HepG2 (cell line): ENCODE results near the gene CCDC174. TPM values are rescaled to one million over a fixed set of nuclear protein-coding genes. Genes with fewer than 3 reads are reported as not detected.

Source experiments
- ARID4A ChIP-seq: sonication (generic); formaldehyde crosslinking; IDR thresholded peaks from 2 replicates; pipeline ENCODE4 v1.5.0; 2020; ENCODE audit warnings: mild to moderate bottlenecking, missing genetic modification reagents, borderline replicate concordance
- ATF7 ChIP-seq, 2 experiments: fragments of 450-650 bp in 1 of 2; sonication (generic) in 1 of 2; formaldehyde crosslinking in 1 of 2; IDR thresholded peaks; 2 replicates each; pipeline versions ENCODE4 v1.4.0 to v1.6.1; 2016 to 2020; ENCODE audit warnings: antibody characterized with exemption in 1 of 2, mild to moderate bottlenecking in 1 of 2, missing genetic modification reagents in 1 of 2
- DMAP1 ChIP-seq: IDR thresholded peaks from 2 replicates; pipeline ENCODE4 v1.6.1; 2016
- DRAP1 ChIP-seq: IDR thresholded peaks from 2 replicates; pipeline ENCODE4 v1.6.1; 2016; ENCODE audit warnings: missing genetic modification reagents, missing compliant biosample characterization
- EP300 ChIP-seq, 3 experiments: sonication (generic) in 1 of 3; formaldehyde crosslinking in 1 of 3; IDR thresholded peaks; 2 replicates each; pipeline versions ENCODE4 v1.5.1 to v1.6.1; 2011 to 2020; ENCODE audit warnings: low read depth in 2 of 3, low read length in 2 of 3, borderline replicate concordance in 1 of 3, improper control_type of control experiment in 1 of 3, mild to moderate bottlenecking in 1 of 3, missing genetic modification reagents in 1 of 3, moderate library complexity in 1 of 3
- GABPA ChIP-seq, 2 experiments: IDR thresholded peaks; 2 replicates each; pipeline ENCODE4 v1.6.1; 2011 to 2016; ENCODE audit warnings: low read depth in 2 of 2, low read length in 1 of 2, missing biosample characterization in 1 of 2, missing genetic modification characterization in 1 of 2
- HINFP ChIP-seq: sonication (generic); formaldehyde crosslinking; IDR thresholded peaks from 2 replicates; pipeline ENCODE4 v1.4.0; 2020; ENCODE audit warnings: low read depth, mild to moderate bottlenecking, missing genetic modification reagents
- MAFK ChIP-seq, 2 experiments: IDR thresholded peaks in 1 of 2; conservative IDR thresholded peaks in 1 of 2; 2 replicates each; pipeline ENCODE4 v1.6.1; 2011; ENCODE audit warnings: improper control_type of control experiment in 2 of 2, low read length in 2 of 2
- SRF ChIP-seq: IDR thresholded peaks from 2 replicates; pipeline ENCODE4 v1.6.1; 2011; ENCODE audit warnings: mild to moderate bottlenecking, low read depth, low read length, moderate library complexity
- SUZ12 ChIP-seq: fragments of 150-350 bp; IDR thresholded peaks from 2 replicates; pipeline ENCODE4 v1.6.1; 2014; ENCODE audit warnings: low read depth, low read length
- TBX2 ChIP-seq: sonication (generic); formaldehyde crosslinking; IDR thresholded peaks from 2 replicates; pipeline ENCODE4 v1.5.0; 2020; ENCODE audit warnings: missing genetic modification reagents, mild to moderate bottlenecking, borderline replicate concordance
- WIZ ChIP-seq: sonication (generic); formaldehyde crosslinking; IDR thresholded peaks from 2 replicates; pipeline ENCODE4 v1.5.1; 2020; ENCODE audit warnings: mild to moderate bottlenecking, missing genetic modification reagents
- ZNF101 ChIP-seq: sonication (generic); formaldehyde crosslinking; IDR thresholded peaks from 2 replicates; pipeline ENCODE4 v1.4.0; 2020; ENCODE audit warnings: mild to moderate bottlenecking, low read depth, missing genetic modification reagents, borderline replicate concordance
- ZNF232 ChIP-seq: sonication (generic); formaldehyde crosslinking; IDR thresholded peaks from 2 replicates; pipeline ENCODE4 v1.4.0; 2020; ENCODE audit warnings: missing genetic modification reagents, borderline replicate concordance
- ZNF354B ChIP-seq: sonication (generic); formaldehyde crosslinking; IDR thresholded peaks from 2 replicates; pipeline ENCODE4 v1.8.0; 2022; ENCODE audit warnings: mild to moderate bottlenecking, missing genetic modification reagents
- ZNF574 ChIP-seq: sonication (generic); formaldehyde crosslinking; IDR thresholded peaks from 2 replicates; pipeline ENCODE4 v1.4.0; 2020; ENCODE audit warnings: missing genetic modification reagents
- ZNF619 ChIP-seq: sonication (generic); formaldehyde crosslinking; IDR thresholded peaks from 2 replicates; pipeline ENCODE4 v1.4.0; 2020; ENCODE audit warnings: mild to moderate bottlenecking, missing genetic modification reagents
- ZNF878 ChIP-seq: sonication (generic); formaldehyde crosslinking; IDR thresholded peaks from 2 replicates; pipeline ENCODE4 v1.8.1; 2023; ENCODE audit warnings: mild to moderate bottlenecking, missing genetic modification reagents, moderate library complexity
- polyA plus RNA-seq, 8 experiments: library from polyadenylated mRNA; depleted of rRNA in 3 of 8; stranded (reverse) in 7 of 8; unstranded in 1 of 8; fragments of >200 nt; fragmentation: Illumina TruSeq in 4 of 8; extraction: Trizol in 4 of 8; gene quantifications; 2 replicates each; pipeline versions ENCODE4 v1.2.1 to v1.2.3, GENCODE V29; 2011 to 2016; ENCODE audit warnings: low read depth in 4 of 8, missing spikeins in 1 of 8, mixed read lengths in 1 of 8; ENCODE audit not compliant: insufficient read depth in 1 of 8
- total RNA-seq, 5 experiments: library from RNA; depleted of rRNA; stranded (reverse); fragments of >200 nt; fragmentation: Illumina TruSeq; extraction: Trizol; gene quantifications; 2 replicates each; pipeline ENCODE4 v1.2.3, GENCODE V29; 2016; ENCODE audit warnings: low read depth in 1 of 5

Gene CCDC174
- total and polyA plus RNA-seq, 2 of the 13 experiments (the other 11 are each of a cell fraction or from before 2014, with no cell fraction given), result 5.4 to 11.0 TPM

GRCh38 chr3:14651440-14652251 lies at the start of gene CCDC174 (continued):
- TF ChIP-seq ZNF574 (CRISPR knock-in tag), result peak; percentile 98
- peak; percentile 40; the same call in 1 of the 2 replicates for TF ChIP-seq ATF7 (IDR thresholded peaks at IDR 0.05)
- peak; percentile 84; the same call in 1 of the 2 replicates for TF ChIP-seq ATF7 (CRISPR knock-in tag; IDR thresholded peaks at IDR 0.05)
- TF ChIP-seq WIZ (CRISPR knock-in tag), result 0 out of 2 replicates have a peak, but pooled peaks have one; percentile 48
- TF ChIP-seq ZNF354B (CRISPR knock-in tag), result no peak
- peak; percentile 79; the same call in 1 of the 2 replicates for TF ChIP-seq TBX2 (CRISPR knock-in tag)
- TF ChIP-seq SUZ12, result no peak
- 0 out of 2 replicates have a peak, but pooled peaks have one; percentile 17 for TF ChIP-seq ZNF232
- TF ChIP-seq ZNF619 (CRISPR knock-in tag), result peak; percentile 84; the same call in 1 of the 2 replicates
- TF ChIP-seq DRAP1, result peak; percentile 82
- TF ChIP-seq HINFP (CRISPR knock-in tag), result peak; percentile 90
- TF ChIP-seq GABPA (IDR thresholded peaks at IDR 0.05; ENCODE audit: low read depth, low read length), result peak; percentile 85
- peak; percentile 98 for TF ChIP-seq GABPA (CRISPR knock-in tag; IDR thresholded peaks at IDR 0.05; ENCODE audit: low read depth)
- peak; percentile 76; the same call in 1 of the 2 replicates for TF ChIP-seq ZNF878 (CRISPR knock-in tag)
- peak; percentile 93 for TF ChIP-seq ARID4A
- no peak for TF ChIP-seq SRF
- peak in 1 of 2 experiments; percentile 20; a peak in 1 of 4 replicates for TF ChIP-seq MAFK (conservative IDR thresholded peaks at IDR 0.05 in 1 of 2, IDR thresholded peaks at IDR 0.05 in 1 of 2; ENCODE audit: low read length in 2 of 2)
- no peak for TF ChIP-seq EP300 (IDR thresholded peaks at IDR 0.05; ENCODE audit: low read depth in 2 of 2, low read length in 2 of 2)
- 0 out of 2 replicates have a peak, but pooled peaks have one; percentile 24 for TF ChIP-seq EP300 (CRISPR knock-in tag; IDR thresholded peaks at IDR 0.05; ENCODE audit: borderline replicate concordance)
- TF ChIP-seq DMAP1 (CRISPR knock-in tag), result peak; percentile 92
- TF ChIP-seq ZNF101 (CRISPR knock-in tag), result 0 out of 2 replicates have a peak, but pooled peaks have one; percentile 35
